Occipital lobe (tissue), 2 donors: ENCODE measurements around the gene CPM. TPM values are rescaled to one million over a fixed set of nuclear protein-coding genes. Genes with fewer than 3 reads are reported as not detected.
"Not testable (repeated sequence)": the region's sequence is repeated elsewhere in the genome, so short reads cannot be mapped to it uniquely, and the experiment has no call there.

Source experiments
- DNase-seq: peaks from one replicate; lab custom pipeline; 2025; lab: John Stamatoyannopoulos, UW
- total RNA-seq: library from RNA; depleted of rRNA; stranded (reverse); fragments of >200 nt; gene quantifications from one replicate; pipeline ENCODE4 v1.2.3, GENCODE V29; 2014

Gene CPM
- total RNA-seq, 1 donor from 2014 or later: 1.7 TPM

GRCh38 chr12:68828672-68829068 is 104.3 kb downstream of the CPM start:
- DNase-seq: no peak

- no peak for DNase-seq
Observed at GRCh38 chr12:68827895-68828671, 104.9 kb downstream of the CPM start.

DNA sequence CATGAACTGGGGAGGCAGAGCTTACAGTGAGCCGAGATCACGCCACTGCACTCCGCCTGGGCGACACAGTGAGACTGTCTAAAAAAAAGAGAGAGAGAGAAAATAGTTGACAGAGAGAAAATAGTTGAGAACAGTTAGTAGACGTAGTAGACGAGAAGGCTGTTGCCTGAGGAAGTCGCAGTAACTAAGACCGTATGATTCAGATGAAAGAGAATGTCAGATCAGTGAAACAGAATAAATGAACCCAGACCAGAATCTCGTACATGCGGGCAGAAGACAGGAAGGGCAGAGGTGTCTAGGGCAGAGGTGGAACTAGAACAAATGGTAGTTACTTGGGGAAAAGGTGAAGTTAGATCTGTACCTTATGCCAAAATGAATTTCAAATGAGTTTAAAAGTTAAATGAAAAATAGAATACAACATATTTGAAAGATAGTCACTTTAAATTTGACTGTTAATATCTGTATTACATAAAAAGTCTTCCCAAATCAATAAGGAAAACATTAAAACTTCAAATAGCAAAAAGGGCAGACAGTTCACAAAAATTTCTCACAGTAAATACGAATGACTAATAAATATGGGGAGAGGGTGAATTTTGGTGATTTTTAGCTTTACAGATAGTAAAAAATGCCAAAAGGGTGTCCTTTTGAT is 107.3 kb downstream of the CPM start:
- no peak for DNase-seq

GRCh38 chr12:68824597-68825250 is 108.2 kb downstream of the CPM start:
- DNase-seq: no peak

- no peak for DNase-seq
Observed at GRCh38 chr12:68824131-68824530, 108.8 kb downstream of the CPM start.

DNA sequence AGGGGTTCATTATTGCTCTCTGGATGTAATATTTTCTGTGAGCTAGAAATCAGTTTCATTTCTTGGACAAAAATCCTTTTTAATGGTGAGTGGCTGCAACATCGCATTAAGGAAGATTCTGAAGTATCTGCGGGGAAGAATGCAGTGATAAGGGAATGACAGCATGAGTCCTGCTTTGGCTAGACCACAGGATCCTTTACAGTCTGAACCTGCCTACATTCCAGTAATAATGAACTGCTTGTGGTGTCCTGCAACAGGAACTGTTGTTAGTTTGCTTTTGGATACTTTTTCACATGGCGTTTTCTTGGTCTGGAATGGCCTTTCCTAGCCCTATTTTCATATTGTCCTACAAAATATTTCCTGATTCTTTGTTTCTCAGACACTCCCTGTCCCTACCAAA is 109.3 kb downstream of the CPM start:
- DNase-seq: no peak

DNA sequence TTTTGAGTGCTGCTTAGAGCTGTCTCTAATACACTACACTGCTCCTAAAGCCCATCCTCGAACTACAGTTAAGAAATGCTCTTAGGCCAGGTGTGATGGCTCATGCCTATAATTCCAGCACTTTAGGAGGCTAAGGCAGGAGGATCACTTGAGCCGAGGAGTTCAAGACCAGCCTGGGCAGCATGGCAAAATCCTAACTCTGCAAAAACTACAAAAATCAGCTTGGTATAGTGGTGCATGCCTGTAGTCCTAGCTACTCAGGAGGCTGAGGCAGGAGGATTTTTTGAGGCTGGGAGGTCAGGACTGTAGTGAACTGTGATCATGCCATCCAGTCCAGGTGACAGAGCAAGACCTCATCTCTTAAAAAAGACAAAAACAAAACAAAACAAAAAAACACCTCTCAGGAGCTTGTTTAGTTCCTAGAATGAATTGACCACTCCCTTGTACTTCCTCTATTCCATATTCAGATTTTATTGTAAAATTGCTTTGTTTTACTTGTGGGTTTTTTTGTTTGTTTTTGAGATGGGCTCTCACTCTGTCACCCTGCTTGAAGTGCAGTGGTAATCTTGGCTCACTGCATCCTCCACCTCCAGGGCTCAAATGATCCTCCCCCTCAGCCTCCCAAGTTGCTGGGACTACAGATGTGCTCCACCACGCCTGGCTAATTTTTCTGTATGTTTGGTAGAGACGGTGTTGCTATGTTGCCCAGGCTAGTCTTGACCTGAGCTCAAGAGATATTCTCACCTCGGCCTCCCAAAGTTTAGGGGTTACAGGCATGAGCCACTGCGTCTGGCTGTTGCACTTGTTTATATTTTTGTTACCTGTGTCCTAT is 111.4 kb downstream of the CPM start:
- no peak for DNase-seq

- DNase-seq: not testable (repeated sequence)
Observed at GRCh38 chr12:68819481-68819880, 113.5 kb downstream of the CPM start.

- DNase-seq: no peak
Observed at GRCh38 chr12:68815928-68816800, 116.8 kb downstream of the CPM start.

DNA sequence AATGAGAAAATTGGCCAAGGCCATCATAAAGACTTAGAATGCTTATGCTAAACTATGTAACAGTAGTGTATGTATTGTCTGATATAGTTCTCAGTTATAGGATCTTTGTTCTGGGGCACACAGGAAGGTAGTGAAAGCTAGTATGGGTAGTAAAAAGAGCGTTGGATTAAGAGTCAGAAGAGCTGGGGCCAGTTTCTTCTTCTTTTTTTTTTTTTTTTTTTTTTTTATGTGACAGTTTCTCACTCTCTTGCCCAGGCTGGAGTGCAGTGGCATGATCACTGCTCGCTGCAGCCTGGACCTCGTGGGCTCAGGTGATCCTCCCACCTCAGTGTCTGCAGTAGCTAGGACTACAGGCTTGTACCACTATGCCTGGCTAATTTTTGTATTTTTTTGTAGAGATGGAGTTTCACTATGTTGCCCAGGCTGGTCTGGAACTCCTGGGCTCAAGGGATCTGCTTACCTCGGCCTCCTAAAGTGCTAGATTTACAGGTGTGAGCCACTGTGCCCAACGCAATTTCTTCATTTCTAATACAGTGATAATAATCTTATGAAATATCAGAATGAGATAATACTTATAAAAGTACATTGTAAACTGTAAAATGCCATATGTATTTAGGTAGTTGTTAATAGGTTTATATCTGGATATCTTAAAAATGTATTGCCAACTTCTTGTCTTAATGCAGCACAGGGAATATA is 117.6 kb downstream of the CPM start:
- DNase-seq: no peak

GRCh38 chr12:68814490-68815231 is 118.3 kb downstream of the CPM start:
- DNase-seq: no peak

GRCh38 chr12:68813242-68813593 is 119.8 kb downstream of the CPM start:
- DNase-seq: no peak

- no peak for DNase-seq
Observed at GRCh38 chr12:68812553-68813241, 120.3 kb downstream of the CPM start.

GRCh38 chr12:68811573-68811972 is 121.4 kb downstream of the CPM start:
- not testable (repeated sequence) for DNase-seq

GRCh38 chr12:68810027-68810389 is 123.0 kb downstream of the CPM start:
- not testable (repeated sequence) for DNase-seq

DNA sequence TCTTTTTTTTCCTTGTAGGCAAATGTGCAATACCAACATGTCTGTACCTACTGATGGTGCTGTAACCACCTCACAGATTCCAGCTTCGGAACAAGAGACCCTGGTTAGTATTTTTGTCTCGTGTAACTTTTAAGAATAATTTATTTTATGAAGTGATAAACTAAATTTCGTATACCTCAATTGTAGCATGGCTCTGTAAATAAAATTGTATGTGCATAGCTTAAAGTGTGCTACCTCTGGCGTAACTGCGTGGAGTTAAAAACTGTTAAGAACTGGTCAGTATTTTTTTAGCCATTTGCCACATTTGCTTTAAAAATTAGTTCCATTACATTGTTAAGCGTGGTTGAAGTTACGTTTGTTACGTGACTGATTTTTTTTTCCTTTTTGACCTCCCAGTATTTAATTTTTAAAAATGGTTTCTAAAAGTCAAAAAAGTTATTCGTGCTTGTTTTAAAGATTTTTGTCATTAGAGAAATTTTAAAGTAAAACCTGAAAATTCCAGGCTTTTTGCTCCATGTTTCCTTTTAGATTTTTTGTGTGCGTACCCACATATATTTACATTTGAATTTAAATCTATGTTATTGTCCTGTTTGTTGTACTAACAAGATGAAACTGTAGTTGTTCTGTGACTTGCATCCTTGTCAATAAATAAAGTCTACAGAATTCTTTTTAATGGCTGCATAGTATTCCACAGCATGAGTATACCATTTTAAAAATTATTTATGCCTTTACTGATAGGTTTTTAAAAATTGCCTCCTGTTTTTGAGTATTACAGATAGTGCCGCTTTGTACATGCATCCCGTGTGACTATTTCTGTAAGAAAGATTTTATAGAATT is 123.6 kb downstream of the CPM start:
- DNase-seq: no peak

GRCh38 chr12:68808388-68809189 is 124.4 kb downstream of the CPM start:
- peak; percentile 37 for DNase-seq
